Measurements from ENCODE around the gene PHYHIPL.

Gene PHYHIPL

DNA sequence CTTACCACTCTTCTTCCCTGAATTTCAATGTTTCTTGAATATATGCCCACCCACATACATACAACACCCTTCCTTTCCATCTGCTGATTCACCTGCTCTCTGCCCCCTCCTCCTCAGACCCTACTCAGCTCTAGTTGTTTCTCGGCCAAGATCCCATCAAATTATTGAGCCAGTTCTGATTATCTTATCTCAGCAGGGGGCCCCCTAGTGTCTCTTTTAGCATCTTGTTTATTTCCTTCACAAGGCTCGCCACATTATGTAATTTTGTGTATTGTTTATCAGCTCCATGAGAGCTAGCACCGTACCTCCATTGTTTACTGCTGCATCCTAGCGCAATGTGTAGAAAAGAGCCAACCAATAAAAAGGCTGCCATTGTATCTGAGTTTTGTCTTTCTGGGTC, 114.0 kb downstream of the PHYHIPL start:
- no peaks in the 10 kb centered on the region for H3K9me3 ChIP-seq (replicated peaks; ENCODE audit: insufficient read depth, low read length)
- no peaks in the 10 kb centered on the region for H3F3A ChIP-seq (ENCODE audit: insufficient read depth, low read length)
- no peaks in the 10 kb centered on the region for H4K20me1 ChIP-seq (ENCODE audit: insufficient read depth, low read length)
- H3K36me3 ChIP-seq (replicated peaks; ENCODE audit: insufficient read depth, low read length) = no peaks in the 10 kb centered on the region
- no peak overlapping the region for H3K4me3 ChIP-seq (ENCODE audit: low read length)
- H3K27ac ChIP-seq (ENCODE audit: low read length) = no peak overlapping the region
- H3K4me2 ChIP-seq (ENCODE audit: low read depth, low read length) = no peak overlapping the region
- no peaks in the 10 kb centered on the region for H3K9me2 ChIP-seq (replicated peaks; ENCODE audit: insufficient read depth, low read length)
- TF ChIP-seq CTCF (IDR thresholded peaks at IDR 0.05; ENCODE audit: low read length) (no peak), EZH2 (optimal IDR thresholded peaks at IDR 0.05; ENCODE audit: low read depth, low read length) (no peak), EZH2phosphoT487 (IDR thresholded peaks at IDR 0.05; ENCODE audit: low read length) (no peak)
- no peak for DNase-seq
- H3K27me3 ChIP-seq (replicated peaks; ENCODE audit: insufficient read depth, low read length) = no peaks in the 10 kb centered on the region
- H2AFZ ChIP-seq (ENCODE audit: low read length) = no peak overlapping the region
- H3K79me2 ChIP-seq (ENCODE audit: low read length) = no peaks in the 10 kb centered on the region
- no peak overlapping the region for H3K9ac ChIP-seq (ENCODE audit: low read length)
- H3K4me1 ChIP-seq (ENCODE audit: low read length) = no peaks in the 10 kb centered on the region

Data from MM.1S (cell line).